Inferior parietal cortex (tissue), 1 donor: ENCODE results near the gene AEN.
A peak's percentile ranks its signal among the peaks of the same experiment; 100 is the strongest.

Experiments used
- DNase-seq: peaks from one replicate; pipeline ENCODE4 v3.0.0-alpha.2; 2016; ENCODE audit errors: extremely low spot score

Gene AEN

DNA sequence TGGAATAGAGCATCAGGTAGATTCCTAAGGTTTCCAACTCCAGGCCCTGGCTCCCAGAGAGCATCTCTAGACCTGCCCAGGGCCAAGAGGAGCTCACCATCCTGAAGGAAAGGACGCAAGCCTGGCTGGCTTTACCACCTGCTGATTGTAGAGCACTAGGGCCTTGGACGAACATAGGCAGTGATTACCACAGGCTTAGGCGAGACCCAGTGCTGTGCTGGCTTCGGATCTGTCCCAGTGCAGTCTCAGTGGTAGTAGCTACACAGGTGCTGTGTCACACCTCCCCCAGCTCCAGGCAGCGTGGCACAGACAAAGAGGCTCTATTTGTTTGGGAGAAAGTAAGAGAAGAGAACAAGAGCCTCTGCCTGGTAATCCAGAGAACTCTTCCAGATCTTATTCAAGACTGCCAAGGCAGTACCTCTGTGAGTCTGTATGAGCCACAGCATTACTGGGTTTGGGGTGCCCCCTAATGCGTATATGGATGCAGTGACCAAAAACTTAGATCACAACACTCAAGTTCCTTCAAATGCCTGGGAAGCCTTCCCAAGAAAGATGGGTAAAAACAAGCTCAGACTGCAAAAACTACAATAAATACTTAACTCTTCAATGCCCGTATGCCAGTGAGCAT is 43.1 kb downstream of the AEN start:
- peak; percentile 60 for DNase-seq

DNA sequence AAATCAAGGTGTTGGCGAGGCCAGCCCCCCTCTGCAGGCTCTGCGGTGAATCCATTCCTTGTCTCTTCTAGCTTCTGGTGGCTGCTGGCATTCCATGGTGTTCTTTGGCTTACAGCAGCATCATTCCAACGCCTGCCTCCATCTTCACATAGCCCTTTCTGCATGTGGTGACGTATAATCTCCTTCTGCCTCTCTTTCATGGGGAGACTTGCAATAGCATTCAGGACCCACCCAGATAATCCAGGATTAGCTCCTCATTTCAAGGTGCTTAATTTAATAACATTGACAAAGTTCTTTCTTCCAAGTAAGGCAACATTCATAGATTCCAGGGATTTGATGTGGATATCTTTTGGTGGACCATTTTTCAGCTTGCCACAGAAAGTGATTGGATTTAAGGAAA is 53.5 kb downstream of the AEN start:
- DNase-seq, result no peak

DNA sequence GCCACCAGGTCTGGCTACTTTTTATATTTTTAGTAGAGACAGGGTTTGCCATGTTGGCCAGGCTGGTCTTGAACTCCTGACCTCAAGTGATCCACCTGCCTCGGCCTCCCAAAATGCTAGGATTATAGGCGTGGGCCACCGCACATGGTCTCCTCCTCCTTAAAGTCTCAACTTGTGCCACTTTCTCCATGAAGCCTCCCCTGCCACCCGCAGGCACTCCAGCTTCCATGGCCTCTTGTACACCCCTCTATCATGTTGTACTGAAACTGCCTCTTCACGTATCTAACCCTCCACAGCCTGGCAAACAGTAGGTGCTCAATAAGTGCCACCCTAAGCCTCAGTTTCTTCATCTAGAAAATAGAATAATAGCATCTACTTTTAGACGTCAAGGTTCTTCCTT is 57.6 kb downstream of the AEN start:
- DNase-seq, result no peak

DNA sequence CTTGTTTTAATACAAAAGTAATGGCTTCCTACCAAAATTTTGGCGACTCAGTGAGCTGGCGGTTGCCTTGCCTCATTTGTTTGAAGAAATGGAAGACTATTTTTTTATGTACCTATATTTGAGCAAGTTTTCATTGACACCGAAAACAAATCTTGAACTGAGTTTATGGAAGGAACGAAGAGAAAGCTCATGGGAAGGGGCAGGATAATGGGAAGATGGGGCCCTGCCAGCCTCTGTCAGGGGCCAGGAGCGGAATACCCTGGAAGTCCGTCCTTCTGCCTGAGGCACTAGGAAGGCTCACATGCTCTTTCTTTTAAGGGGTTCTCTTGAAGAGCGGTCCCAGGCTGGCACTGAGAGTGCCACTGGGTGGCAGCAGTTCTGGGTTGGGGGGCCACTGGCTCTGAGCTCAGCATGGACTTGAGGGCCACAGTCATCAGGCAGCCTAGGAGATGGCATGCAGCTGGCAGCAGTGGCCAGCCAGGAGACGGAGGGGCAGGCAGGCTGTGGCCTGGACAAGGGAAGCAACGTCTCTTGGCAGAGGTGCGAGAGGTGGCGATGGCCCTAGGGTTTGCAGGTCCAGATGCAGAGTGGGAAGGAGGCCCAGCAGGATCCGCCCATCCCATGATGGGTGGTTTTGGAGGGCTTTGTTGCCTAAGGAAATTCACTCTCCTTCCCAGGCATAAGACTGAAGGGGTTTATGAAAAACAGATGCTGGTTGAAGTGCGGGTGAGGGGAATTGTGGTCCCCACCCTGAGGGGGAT is 59.3 kb downstream of the AEN start:
- no peak for DNase-seq

DNA sequence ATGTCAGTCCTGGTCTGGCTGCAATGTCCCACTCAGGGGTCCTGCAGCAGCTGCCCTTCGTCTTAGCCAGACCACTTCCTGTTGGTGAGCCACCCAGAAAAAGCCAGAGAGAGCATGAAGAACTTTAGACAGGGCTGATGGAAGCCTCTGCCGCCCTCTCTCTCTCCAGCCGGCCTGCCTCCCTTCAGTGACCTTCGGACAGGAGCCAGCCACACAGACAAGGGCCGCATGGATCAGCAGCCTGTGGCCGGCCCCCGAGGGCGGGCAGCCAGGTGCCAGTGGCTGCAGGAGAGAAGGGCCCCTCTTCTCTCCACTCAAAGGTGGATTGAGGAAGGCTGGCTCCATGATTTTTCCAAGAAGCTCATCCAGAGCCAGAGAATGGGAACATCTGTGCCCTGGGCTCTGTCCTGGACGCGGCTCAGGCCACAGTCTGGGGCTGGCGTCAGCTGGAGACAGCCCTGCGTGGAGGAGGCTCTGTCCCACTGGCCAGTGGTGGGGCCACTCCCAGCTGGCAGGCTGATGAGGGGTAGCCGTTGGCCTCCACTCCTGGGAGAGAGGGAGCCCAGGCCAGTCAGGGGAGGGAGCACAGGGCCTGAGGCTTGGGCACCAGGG is 60.6 kb downstream of the AEN start:
- DNase-seq, result peak; percentile 22
